HL-60 (cell line): ENCODE measurements around the gene MTHFD1L.

Experiments
- POLR2AphosphoS5 ChIP-seq: IDR thresholded peaks from 2 replicates; pipeline ENCODE4 v1.6.1; 2012; ENCODE audit warnings: low read depth
- TF ChIP-seq, protein P1 (sequence below): IDR thresholded peaks from one replicate; pipeline ENCODE4 v1.5.1; 2011; ENCODE audit warnings: low read length, control low read depth, inconsistent platforms; ENCODE audit not compliant: insufficient read depth

GRCh38 chr6:151095538-151096254, 230.2 kb downstream of the MTHFD1L start:
- no peak for TF ChIP-seq POLR2AphosphoS5
- TF ChIP-seq, protein P1, sequence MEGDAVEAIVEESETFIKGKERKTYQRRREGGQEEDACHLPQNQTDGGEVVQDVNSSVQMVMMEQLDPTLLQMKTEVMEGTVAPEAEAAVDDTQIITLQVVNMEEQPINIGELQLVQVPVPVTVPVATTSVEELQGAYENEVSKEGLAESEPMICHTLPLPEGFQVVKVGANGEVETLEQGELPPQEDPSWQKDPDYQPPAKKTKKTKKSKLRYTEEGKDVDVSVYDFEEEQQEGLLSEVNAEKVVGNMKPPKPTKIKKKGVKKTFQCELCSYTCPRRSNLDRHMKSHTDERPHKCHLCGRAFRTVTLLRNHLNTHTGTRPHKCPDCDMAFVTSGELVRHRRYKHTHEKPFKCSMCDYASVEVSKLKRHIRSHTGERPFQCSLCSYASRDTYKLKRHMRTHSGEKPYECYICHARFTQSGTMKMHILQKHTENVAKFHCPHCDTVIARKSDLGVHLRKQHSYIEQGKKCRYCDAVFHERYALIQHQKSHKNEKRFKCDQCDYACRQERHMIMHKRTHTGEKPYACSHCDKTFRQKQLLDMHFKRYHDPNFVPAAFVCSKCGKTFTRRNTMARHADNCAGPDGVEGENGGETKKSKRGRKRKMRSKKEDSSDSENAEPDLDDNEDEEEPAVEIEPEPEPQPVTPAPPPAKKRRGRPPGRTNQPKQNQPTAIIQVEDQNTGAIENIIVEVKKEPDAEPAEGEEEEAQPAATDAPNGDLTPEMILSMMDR: no peak
